ENCODE data around the gene CWC27.

The CWC27 gene

DNA sequence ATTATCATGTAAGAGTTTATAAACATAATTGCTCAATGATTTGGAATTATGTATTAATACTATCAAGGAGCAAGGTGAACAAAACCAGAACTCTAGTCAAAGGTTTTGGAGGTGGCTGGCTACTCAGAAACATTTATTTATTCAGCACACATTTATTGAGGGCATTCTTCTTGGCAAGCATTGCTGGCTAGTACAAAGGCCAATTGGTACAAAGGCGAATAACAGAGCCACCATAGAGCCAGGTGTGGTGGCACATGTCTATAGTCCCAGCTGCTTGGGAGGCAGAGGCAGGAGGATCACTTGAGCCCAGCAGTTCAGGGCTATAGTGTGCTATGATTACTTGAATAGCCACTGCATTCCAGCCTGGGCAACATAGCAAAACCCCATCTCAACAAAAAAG lies 242.1 kb downstream of the CWC27 start:
- no peaks in the 10 kb centered on the region for H3K4me1 ChIP-seq (ENCODE audit: control extremely low read depth in 1 of 4, control insufficient read depth in 4 of 4, insufficient read depth in 4 of 4, low read length in 3 of 4)
- no peak overlapping the region for H3K27ac ChIP-seq (ENCODE audit: insufficient read depth in 1 of 2, low read depth in 1 of 2, low read length in 2 of 2, poor library complexity in 1 of 2, severe bottlenecking in 2 of 2)
- no peak overlapping the region for H3K4me3 ChIP-seq (ENCODE audit: control insufficient read depth in 1 of 7, extremely low read depth in 1 of 7, insufficient read depth in 4 of 7, low read depth in 2 of 7, low read length in 6 of 7)
- no peaks in the 10 kb centered on the region for H3K27me3 ChIP-seq (replicated peaks in 2 of 5; ENCODE audit: control insufficient read depth in 4 of 5, insufficient read depth in 5 of 5, low read length in 4 of 5)
- ChIA-PET POLR2A (no interaction called here), CTCF (no interaction called here)
- H3K9me3 ChIP-seq (ENCODE audit: control extremely low read depth in 1 of 5, control insufficient read depth in 4 of 5, insufficient read depth in 2 of 5, low read depth in 1 of 5, low read length in 4 of 5): no peaks in the 10 kb centered on the region
- no CpG with 5 or more reads among the region's 1 CpG for WGBS (ENCODE audit: insufficient coverage)
- no peaks in the 10 kb centered on the region for H3K36me3 ChIP-seq (ENCODE audit: control insufficient read depth in 4 of 4, insufficient read depth in 4 of 4, low read length in 3 of 4)
- no peak for DNase-seq

DNA sequence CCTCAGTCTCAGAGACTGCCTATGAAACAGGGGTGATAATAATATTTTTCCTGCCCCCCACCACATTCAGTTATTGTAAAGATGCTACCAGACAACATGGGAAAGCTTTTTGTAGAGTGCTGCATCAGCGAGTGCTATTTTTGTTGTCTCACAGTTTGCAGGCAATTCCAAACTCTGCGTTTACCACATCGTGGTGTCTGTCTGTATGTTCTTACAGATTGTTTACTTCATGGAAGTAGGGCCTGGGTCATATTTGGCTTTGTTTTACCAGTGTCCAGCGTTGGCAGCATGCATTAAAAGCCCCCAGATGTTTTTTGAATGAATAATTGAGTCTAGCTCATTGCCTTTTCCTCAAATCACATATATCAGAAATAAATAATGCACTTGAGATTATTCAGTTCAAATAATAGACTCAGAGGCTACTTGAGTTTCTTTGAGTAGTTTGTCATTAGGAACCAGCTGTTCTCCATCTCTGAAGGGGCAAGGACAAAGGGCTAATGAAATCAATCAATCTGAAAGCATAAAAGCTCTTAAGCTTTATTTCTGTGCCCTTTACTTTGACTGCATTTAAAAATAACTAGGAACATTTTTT lies 243.7 kb downstream of the CWC27 start:
- H3K9me3 ChIP-seq (ENCODE audit: control extremely low read depth in 1 of 5, control insufficient read depth in 4 of 5, insufficient read depth in 2 of 5, low read depth in 1 of 5, low read length in 4 of 5): no peaks in the 10 kb centered on the region
- no peak for DNase-seq
- ChIA-PET CTCF (no interaction called here), POLR2A (no interaction called here)
- H3K4me3 ChIP-seq (ENCODE audit: control insufficient read depth in 1 of 7, extremely low read depth in 1 of 7, insufficient read depth in 4 of 7, low read depth in 2 of 7, low read length in 6 of 7): no peak overlapping the region
- H3K27ac ChIP-seq (ENCODE audit: insufficient read depth in 1 of 2, low read depth in 1 of 2, low read length in 2 of 2, poor library complexity in 1 of 2, severe bottlenecking in 2 of 2): no peak overlapping the region
- 96% methylated on average over 3 of the region's 4 CpGs for WGBS (ENCODE audit: insufficient coverage)
- no peaks in the 10 kb centered on the region for H3K27me3 ChIP-seq (replicated peaks in 2 of 5; ENCODE audit: control insufficient read depth in 4 of 5, insufficient read depth in 5 of 5, low read length in 4 of 5)
- H3K36me3 ChIP-seq (ENCODE audit: control insufficient read depth in 4 of 4, insufficient read depth in 4 of 4, low read length in 3 of 4): no peaks in the 10 kb centered on the region
- H3K4me1 ChIP-seq (ENCODE audit: control extremely low read depth in 1 of 4, control insufficient read depth in 4 of 4, insufficient read depth in 4 of 4, low read length in 3 of 4): no peaks in the 10 kb centered on the region

- DNase-seq: no peak
- Histone ChIP-seq H3K9me3 (ENCODE audit: control extremely low read depth in 1 of 5, control insufficient read depth in 4 of 5, insufficient read depth in 2 of 5, low read depth in 1 of 5, low read length in 4 of 5) (no peaks in the 10 kb centered on the region), H3K27ac (ENCODE audit: insufficient read depth in 1 of 2, low read depth in 1 of 2, low read length in 2 of 2, poor library complexity in 1 of 2, severe bottlenecking in 2 of 2) (no peak overlapping the region), H3K27me3 (replicated peaks in 2 of 5; ENCODE audit: control insufficient read depth in 4 of 5, insufficient read depth in 5 of 5, low read length in 4 of 5) (no peaks in the 10 kb centered on the region), H3K36me3 (ENCODE audit: control insufficient read depth in 4 of 4, insufficient read depth in 4 of 4, low read length in 3 of 4) (no peaks in the 10 kb centered on the region), H3K4me3 (ENCODE audit: control insufficient read depth in 1 of 7, extremely low read depth in 1 of 7, insufficient read depth in 4 of 7, low read depth in 2 of 7, low read length in 6 of 7) (no peak overlapping the region), H3K4me1 (ENCODE audit: control extremely low read depth in 1 of 4, control insufficient read depth in 4 of 4, insufficient read depth in 4 of 4, low read length in 3 of 4) (no peaks in the 10 kb centered on the region)
- ChIA-PET CTCF (no interaction called here), POLR2A (no interaction called here)
- WGBS (ENCODE audit: insufficient coverage): no CpG with 5 or more reads among the region's 1 CpG
Observed at GRCh38 chr5:65013166-65013565, 244.4 kb downstream of the CWC27 start.

DNA sequence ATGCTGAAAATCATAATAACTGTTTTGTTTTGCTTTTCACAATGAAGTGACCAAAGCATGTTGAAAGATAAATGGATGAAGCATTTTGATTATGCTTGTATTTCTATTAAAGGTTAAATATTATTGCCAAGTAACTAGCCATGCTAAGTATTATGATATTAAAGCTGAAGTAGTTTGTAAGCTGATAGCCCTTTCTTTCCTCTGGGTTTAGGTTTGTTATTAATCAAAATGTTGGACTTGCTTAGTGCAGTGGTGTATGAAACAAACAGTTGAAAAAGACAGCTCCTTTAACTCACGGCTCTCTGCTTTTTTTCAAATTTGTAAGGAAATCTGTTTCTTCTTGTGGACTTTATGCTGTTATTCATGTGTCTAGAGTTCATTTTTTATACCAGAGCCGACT lies 246.0 kb downstream of the CWC27 start:
- H3K27ac ChIP-seq (ENCODE audit: insufficient read depth in 1 of 2, low read depth in 1 of 2, low read length in 2 of 2, poor library complexity in 1 of 2, severe bottlenecking in 2 of 2): no peak overlapping the region
- POLR2A ChIA-PET: no interaction called here
- CTCF ChIA-PET: no interaction called here
- H3K36me3 ChIP-seq (ENCODE audit: control insufficient read depth in 4 of 4, insufficient read depth in 4 of 4, low read length in 3 of 4): no peaks in the 10 kb centered on the region
- no peak overlapping the region for H3K4me3 ChIP-seq (ENCODE audit: control insufficient read depth in 1 of 7, extremely low read depth in 1 of 7, insufficient read depth in 4 of 7, low read depth in 2 of 7, low read length in 6 of 7)
- no peaks in the 10 kb centered on the region for H3K27me3 ChIP-seq (replicated peaks in 2 of 5; ENCODE audit: control insufficient read depth in 4 of 5, insufficient read depth in 5 of 5, low read length in 4 of 5)
- H3K9me3 ChIP-seq (ENCODE audit: control extremely low read depth in 1 of 5, control insufficient read depth in 4 of 5, insufficient read depth in 2 of 5, low read depth in 1 of 5, low read length in 4 of 5): no peaks in the 10 kb centered on the region
- 100% methylated on average over 1 of the region's 2 CpGs for WGBS (ENCODE audit: insufficient coverage)
- H3K4me1 ChIP-seq (ENCODE audit: control extremely low read depth in 1 of 4, control insufficient read depth in 4 of 4, insufficient read depth in 4 of 4, low read length in 3 of 4): no peaks in the 10 kb centered on the region
- DNase-seq: no peak

DNA sequence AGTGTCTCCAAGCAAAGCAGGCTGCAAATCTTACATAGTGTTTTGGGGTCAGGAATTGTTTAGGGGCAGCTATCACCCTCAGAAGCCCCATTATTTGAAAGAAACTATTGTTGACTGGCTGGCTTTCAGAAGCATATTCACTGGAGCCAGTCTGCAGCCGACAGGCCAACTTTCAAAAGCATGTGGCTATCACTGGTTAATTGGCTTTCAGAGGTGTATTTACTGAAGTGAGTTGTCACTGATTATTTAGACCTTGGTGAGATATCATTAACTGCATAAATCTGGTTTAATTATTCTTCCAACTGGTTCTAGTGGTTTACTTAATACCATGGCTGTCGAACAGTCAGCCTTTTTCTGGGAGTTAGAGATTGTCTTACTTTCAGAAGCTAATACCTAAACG lies 247.0 kb downstream of the CWC27 start:
- Histone ChIP-seq H3K4me1 (ENCODE audit: control extremely low read depth in 1 of 4, control insufficient read depth in 4 of 4, insufficient read depth in 4 of 4, low read length in 3 of 4) (peaks cover 0 to 8% (median 2%) of the 10 kb centered on the region in 4 experiments), H3K36me3 (ENCODE audit: control insufficient read depth in 4 of 4, insufficient read depth in 4 of 4, low read length in 3 of 4) (no peaks in the 10 kb centered on the region), H3K27me3 (replicated peaks in 2 of 5; ENCODE audit: control insufficient read depth in 4 of 5, insufficient read depth in 5 of 5, low read length in 4 of 5) (no peaks in the 10 kb centered on the region), H3K9me3 (ENCODE audit: control extremely low read depth in 1 of 5, control insufficient read depth in 4 of 5, insufficient read depth in 2 of 5, low read depth in 1 of 5, low read length in 4 of 5) (no peaks in the 10 kb centered on the region), H3K4me3 (ENCODE audit: control insufficient read depth in 1 of 7, extremely low read depth in 1 of 7, insufficient read depth in 4 of 7, low read depth in 2 of 7, low read length in 6 of 7) (no peak overlapping the region), H3K27ac (ENCODE audit: insufficient read depth in 1 of 2, low read depth in 1 of 2, low read length in 2 of 2, poor library complexity in 1 of 2, severe bottlenecking in 2 of 2) (no peak overlapping the region)
- POLR2A ChIA-PET: no interaction called here
- 100% methylated on average over 1 of the region's 3 CpGs for WGBS (ENCODE audit: insufficient coverage)
- CTCF ChIA-PET: no interaction called here
- DNase-seq: no peak

- Histone ChIP-seq H3K4me1 (ENCODE audit: control extremely low read depth in 1 of 4, control insufficient read depth in 4 of 4, insufficient read depth in 4 of 4, low read length in 3 of 4) (peaks cover 0 to 15% (median 2%) of the 10 kb centered on the region in 4 experiments), H3K27ac (ENCODE audit: insufficient read depth in 1 of 2, low read depth in 1 of 2, low read length in 2 of 2, poor library complexity in 1 of 2, severe bottlenecking in 2 of 2) (no peak overlapping the region), H3K36me3 (ENCODE audit: control insufficient read depth in 4 of 4, insufficient read depth in 4 of 4, low read length in 3 of 4) (no peaks in the 10 kb centered on the region), H3K27me3 (replicated peaks in 2 of 5; ENCODE audit: control insufficient read depth in 4 of 5, insufficient read depth in 5 of 5, low read length in 4 of 5) (no peaks in the 10 kb centered on the region), H3K9me3 (ENCODE audit: control extremely low read depth in 1 of 5, control insufficient read depth in 4 of 5, insufficient read depth in 2 of 5, low read depth in 1 of 5, low read length in 4 of 5) (no peaks in the 10 kb centered on the region), H3K4me3 (ENCODE audit: control insufficient read depth in 1 of 7, extremely low read depth in 1 of 7, insufficient read depth in 4 of 7, low read depth in 2 of 7, low read length in 6 of 7) (no peak overlapping the region)
- ChIA-PET CTCF (no interaction called here), POLR2A (no interaction called here)
- DNase-seq: no peak
Observed at GRCh38 chr5:65017636-65018035, 248.9 kb downstream of the CWC27 start.

- POLR2A ChIA-PET: no interaction called here
- H3K4me3 ChIP-seq (ENCODE audit: control insufficient read depth in 1 of 7, extremely low read depth in 1 of 7, insufficient read depth in 4 of 7, low read depth in 2 of 7, low read length in 6 of 7): no peak overlapping the region
- no peak overlapping the region for H3K27ac ChIP-seq (ENCODE audit: insufficient read depth in 1 of 2, low read depth in 1 of 2, low read length in 2 of 2, poor library complexity in 1 of 2, severe bottlenecking in 2 of 2)
- no peak for DNase-seq
- H3K4me1 ChIP-seq (ENCODE audit: control extremely low read depth in 1 of 4, control insufficient read depth in 4 of 4, insufficient read depth in 4 of 4, low read length in 3 of 4): peaks cover 0 to 15% (median 2%) of the 10 kb centered on the region in 4 experiments
- no peaks in the 10 kb centered on the region for H3K36me3 ChIP-seq (ENCODE audit: control insufficient read depth in 4 of 4, insufficient read depth in 4 of 4, low read length in 3 of 4)
- WGBS (ENCODE audit: insufficient coverage): 100% methylated on average over 1 of the region's 2 CpGs
- no peaks in the 10 kb centered on the region for H3K9me3 ChIP-seq (ENCODE audit: control extremely low read depth in 1 of 5, control insufficient read depth in 4 of 5, insufficient read depth in 2 of 5, low read depth in 1 of 5, low read length in 4 of 5)
- H3K27me3 ChIP-seq (replicated peaks in 2 of 5; ENCODE audit: control insufficient read depth in 4 of 5, insufficient read depth in 5 of 5, low read length in 4 of 5): no peaks in the 10 kb centered on the region
- CTCF ChIA-PET: no interaction called here
Observed at GRCh38 chr5:65018763-65019162, 250.0 kb downstream of the CWC27 start.
